PFSK-1 (cell line): ENCODE measurements around the gene VSIG10.

ENCODE experiments used
- POLR2AphosphoS5 ChIP-seq: IDR thresholded peaks from 2 replicates; pipeline ENCODE4 v1.6.1; 2012; ENCODE audit warnings: low read depth, mild to moderate bottlenecking, control low read depth, low read length, moderate library complexity
- REST ChIP-seq, 2 experiments: IDR thresholded peaks; 2 replicates each; pipeline versions ENCODE4 v1.6.1 to v1.8.0; 2011 to 2012; ENCODE audit warnings: low read depth in 2 of 2, low read length in 2 of 2, control low read depth in 1 of 2, inconsistent platforms in 1 of 2, mild to moderate bottlenecking in 1 of 2, moderate library complexity in 1 of 2; ENCODE audit not compliant: insufficient read depth in 1 of 2

- TF ChIP-seq POLR2AphosphoS5 (no peak), REST (IDR thresholded peaks at IDR 0.05; ENCODE audit: insufficient read depth in 1 of 2, low read depth in 2 of 2, low read length in 2 of 2) (no peak)
Measured at GRCh38 chr12:118015944-118016343, 87.9 kb downstream of the VSIG10 start.
